Liver (tissue), 9 donors: ENCODE data around the gene ASCC1. TPM values are rescaled to one million over a fixed set of nuclear protein-coding genes. Genes with fewer than 3 reads are reported as not detected.
A peak's percentile ranks its signal among the peaks of the same experiment; 100 is the strongest.
"Not testable (repeated sequence)": the region's sequence is repeated elsewhere in the genome, so short reads cannot be mapped to it uniquely, and the experiment has no call there.

Source experiments
- DNase-seq: peaks from one replicate; pipeline ENCODE4 v3.0.0-alpha.2; 2017; ENCODE audit warnings: low spot score
- H3K27ac ChIP-seq, 2 donors: one replicate each; pipeline ENCODE4 v1.7.0; 2013; ENCODE audit warnings: inconsistent platforms in 2 of 2, low read length in 2 of 2, control low read depth in 1 of 2, low read depth in 1 of 2, mild to moderate bottlenecking in 1 of 2
- H3K27me3 ChIP-seq, 4 donors: one replicate each; pipeline versions ENCODE4 v1.6.1 to v1.7.0; 2013; ENCODE audit warnings: low read length in 3 of 4, inconsistent platforms in 1 of 4, mild to moderate bottlenecking in 1 of 4, moderate library complexity in 1 of 4; ENCODE audit not compliant: control insufficient read depth in 4 of 4, insufficient read depth in 4 of 4
- H3K36me3 ChIP-seq, 4 donors: one replicate each; pipeline versions ENCODE4 v1.6.1 to v1.7.0; 2013; ENCODE audit warnings: low read length in 3 of 4, mild to moderate bottlenecking in 3 of 4, low read depth in 1 of 4, moderate library complexity in 1 of 4; ENCODE audit not compliant: control insufficient read depth in 4 of 4, insufficient read depth in 3 of 4
- H3K4me1 ChIP-seq, 4 donors: one replicate each; pipeline versions ENCODE4 v1.6.1 to v1.7.0; 2013; ENCODE audit warnings: low read length in 3 of 4, mild to moderate bottlenecking in 3 of 4, moderate library complexity in 1 of 4; ENCODE audit not compliant: control insufficient read depth in 4 of 4, insufficient read depth in 4 of 4
- H3K4me3 ChIP-seq, 3 donors: one replicate each; pipeline versions ENCODE4 v1.6.1 to v1.7.0; 2013; ENCODE audit warnings: low read length in 3 of 3, control low read depth in 1 of 3, low read depth in 1 of 3, mild to moderate bottlenecking in 1 of 3
- H3K9ac ChIP-seq, 2 donors: one replicate each; pipeline ENCODE4 v1.7.0; 2013; ENCODE audit warnings: low read length in 2 of 2, mild to moderate bottlenecking in 2 of 2, moderate library complexity in 2 of 2, control low read depth in 1 of 2, low read depth in 1 of 2
- H3K9me3 ChIP-seq, 4 donors: one replicate each; pipeline versions ENCODE4 v1.6.1 to v1.7.0; 2013; ENCODE audit warnings: low read length in 3 of 4; ENCODE audit not compliant: control insufficient read depth in 4 of 4
- EGR1 ChIP-seq, 2 donors: IDR thresholded peaks; 2 replicates each; pipeline ENCODE4 v1.6.1; 2016 to 2018; ENCODE audit warnings: antibody characterized with exemption in 2 of 2, low read depth in 2 of 2
- FOXA1 ChIP-seq: IDR thresholded peaks from 2 replicates; pipeline ENCODE4 v1.6.1; 2016; ENCODE audit warnings: antibody characterized with exemption
- FOXA2 ChIP-seq: IDR thresholded peaks from 2 replicates; pipeline ENCODE4 v1.6.1; 2016; ENCODE audit warnings: antibody characterized with exemption
- GABPA ChIP-seq, 2 donors: IDR thresholded peaks in 1 of 2; conservative IDR thresholded peaks in 1 of 2; 2 replicates each; pipeline ENCODE4 v1.6.1; 2016; ENCODE audit warnings: antibody characterized with exemption in 2 of 2, mild to moderate bottlenecking in 1 of 2, moderate library complexity in 1 of 2
- HNF4A ChIP-seq, 2 donors: conservative IDR thresholded peaks; 2 replicates each; pipeline ENCODE4 v1.6.1; 2016; ENCODE audit warnings: antibody characterized with exemption in 2 of 2, mild to moderate bottlenecking in 2 of 2
- HNF4G ChIP-seq: IDR thresholded peaks from 2 replicates; pipeline ENCODE4 v1.6.1; 2016; ENCODE audit warnings: antibody characterized with exemption
- JUND ChIP-seq, 2 donors: IDR thresholded peaks; 2 replicates each; pipeline ENCODE4 v1.6.1; 2016; ENCODE audit warnings: antibody characterized with exemption in 2 of 2
- NR2F2 ChIP-seq: IDR thresholded peaks from 2 replicates; pipeline ENCODE4 v1.6.1; 2016; ENCODE audit warnings: antibody characterized with exemption
- RXRA ChIP-seq, 2 donors: IDR thresholded peaks; 2 replicates each; pipeline ENCODE4 v1.6.1; 2017 to 2018; ENCODE audit warnings: antibody characterized with exemption in 2 of 2, mild to moderate bottlenecking in 1 of 2
- SP1 ChIP-seq: IDR thresholded peaks from 2 replicates; pipeline ENCODE4 v1.6.1; 2018; ENCODE audit warnings: antibody characterized with exemption, mild to moderate bottlenecking
- TAF1 ChIP-seq: conservative IDR thresholded peaks from 2 replicates; pipeline ENCODE4 v1.6.1; 2016; ENCODE audit warnings: antibody characterized with exemption, mild to moderate bottlenecking
- YY1 ChIP-seq: IDR thresholded peaks from 2 replicates; pipeline ENCODE4 v1.6.1; 2016; ENCODE audit warnings: antibody characterized with exemption, mild to moderate bottlenecking
- WGBS: extraction: QIAGEN DNeasy Blood & Tissue Kit; methylation state at CpG from one replicate; pipeline ENCODE4 v1.1.7; 2013; 5-methylcytosine and 5-hydroxymethylcytosine counted together
- polyA plus RNA-seq, 2 donors: library from polyadenylated mRNA; stranded (reverse) in 1 of 2; unstranded in 1 of 2; fragments of 200-250 nt in 1 of 2; fragments of >200 nt in 1 of 2; fragmentation: Nextera tagmentation in 1 of 2; extraction: Ambion mirVana in 1 of 2; gene quantifications; one replicate each; pipeline versions ENCODE4 v1.2.1 to v1.2.3, GENCODE V29; 2013 to 2015
- total RNA-seq, 2 donors: library from RNA; depleted of rRNA; stranded (reverse); fragments of >200 nt; gene quantifications; one replicate each; pipeline ENCODE4 v1.2.3, GENCODE V29; 2014
- TF ChIP-seq, protein P1 (sequence below): IDR thresholded peaks from 2 replicates; pipeline ENCODE4 v1.6.1; 2016; ENCODE audit warnings: antibody characterized with exemption
- TF ChIP-seq, protein P2 (sequence below): IDR thresholded peaks from 2 replicates; pipeline ENCODE4 v1.6.1; 2016; ENCODE audit warnings: antibody characterized with exemption
- TF ChIP-seq, protein P3 (sequence below): IDR thresholded peaks from 2 replicates; pipeline ENCODE4 v1.6.1; 2016; ENCODE audit warnings: antibody characterized with exemption, mild to moderate bottlenecking
- TF ChIP-seq, protein P4 (sequence below): fragments of 150-350 bp; IDR thresholded peaks from 2 replicates; pipeline ENCODE4 v1.5.1; 2017; ENCODE audit warnings: improper control_type of control experiment, low read depth, low read length; ENCODE audit not compliant: missing input control
- donor health status: healthy.
- donor health status: healthy.
- donor health status: healthy.
- donor health status: healthy.
- donor health status: healthy.

Gene ASCC1
- total and polyA plus RNA-seq, 4 donors, result 6.9 to 13.9 (median 10.2) TPM

DNA sequence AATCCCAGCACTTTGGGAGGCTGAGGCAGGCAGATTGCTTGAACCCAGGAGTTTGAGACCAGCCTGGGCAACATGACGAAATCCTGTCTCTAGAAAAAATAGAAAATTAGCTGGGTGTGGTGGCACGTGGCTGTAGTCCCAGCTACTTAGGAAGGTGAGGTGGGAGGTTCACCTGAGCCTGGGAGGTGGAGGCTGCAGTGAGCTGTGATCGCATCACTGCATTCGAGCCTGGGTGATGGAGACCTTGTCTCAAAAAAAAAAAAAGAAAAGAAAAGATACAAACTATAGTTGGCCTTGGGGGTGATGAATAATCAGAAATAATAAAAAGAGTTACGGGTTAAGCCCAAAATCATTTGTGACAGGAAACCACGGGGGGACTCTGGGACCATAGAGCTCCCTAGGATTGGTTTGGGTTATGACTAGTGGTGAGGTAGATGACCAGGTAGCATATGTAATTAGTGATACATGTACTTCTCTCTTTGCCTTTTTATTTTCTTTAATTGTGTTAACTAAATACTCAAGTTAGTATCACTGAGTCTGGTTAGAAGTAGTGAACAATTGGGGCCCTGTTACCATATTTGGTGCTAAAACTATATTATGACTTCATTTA is 10.4 kb upstream of the ASCC1 start:
- no peak overlapping the region for H3K27ac ChIP-seq
- 89% methylated on average over 6 of the region's 6 CpGs for WGBS
- H3K4me3 ChIP-seq, result no peak overlapping the region
- no peak overlapping the region for H3K9ac ChIP-seq
- H3K36me3 ChIP-seq, result peaks cover 3 to 13% (median 4%) of the 10 kb centered on the region in 4 donors
- no peak for DNase-seq
- H3K27me3 ChIP-seq, result no peaks in the 10 kb centered on the region
- H3K4me1 ChIP-seq, result peaks cover 2 to 26% (median 18%) of the 10 kb centered on the region in 4 donors
- no peak for TF ChIP-seq SP1
- H3K9me3 ChIP-seq, result no peaks in the 10 kb centered on the region

DNA sequence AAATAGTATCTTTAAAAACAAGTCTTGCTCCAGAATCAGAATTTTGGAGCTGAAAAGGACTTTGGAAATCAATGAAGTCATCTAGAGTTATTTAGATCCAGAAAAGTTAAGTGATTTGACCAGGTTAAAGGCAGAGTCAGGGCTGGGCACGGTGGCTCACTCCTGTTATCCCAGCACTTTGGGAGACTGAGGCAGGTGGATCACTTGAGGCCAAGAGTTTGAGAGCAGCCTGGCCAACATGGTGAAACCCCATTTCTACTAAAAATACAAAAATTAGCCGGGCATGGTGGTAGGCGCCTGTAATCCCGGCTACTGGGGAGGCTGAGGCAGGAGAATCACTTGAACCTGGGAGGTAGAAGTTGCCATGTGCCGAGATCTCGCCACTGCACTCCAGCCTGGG is 8.1 kb upstream of the ASCC1 start:
- peaks cover 2 to 11% (median 3%) of the 10 kb centered on the region in 4 donors for H3K36me3 ChIP-seq
- not testable (repeated sequence) for DNase-seq, H3K9ac ChIP-seq, H3K9me3 ChIP-seq, H3K27me3 ChIP-seq, H3K4me3 ChIP-seq
- H3K4me1 ChIP-seq, result peaks cover 2 to 23% (median 14%) of the 10 kb centered on the region in 4 donors
- H3K27ac ChIP-seq, result peak overlapping the region; percentile 33 to 64
- WGBS, result 96% methylated on average over 6 of the region's 6 CpGs

DNA sequence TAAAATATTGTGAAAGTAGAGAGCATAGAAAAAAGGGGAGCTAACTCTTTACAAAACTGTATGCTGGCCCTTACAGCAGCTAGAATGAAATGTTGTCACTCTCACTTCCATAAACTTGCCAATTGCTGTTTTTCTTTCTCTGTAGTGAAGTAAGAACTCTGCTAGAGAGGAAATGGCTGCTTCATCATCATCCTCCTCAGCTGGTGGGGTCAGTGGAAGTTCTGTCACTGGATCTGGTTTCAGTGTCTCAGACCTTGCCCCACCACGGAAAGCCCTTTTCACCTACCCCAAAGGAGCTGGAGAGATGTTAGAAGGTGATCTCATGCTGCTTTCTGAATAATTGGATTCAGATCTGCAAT is 7.6 kb upstream of the ASCC1 start:
- WGBS, result 65% methylated on average over 1 of the region's 1 CpG
- Histone ChIP-seq H3K36me3 (peaks cover 2 to 11% (median 3%) of the 10 kb centered on the region in 4 donors), H3K27me3 (no peaks in the 10 kb centered on the region), H3K9ac (peak overlapping the region in 1 of 2 donors; percentile 4), H3K9me3 (no peaks in the 10 kb centered on the region), H3K4me1 (peaks cover 2 to 19% (median 13%) of the 10 kb centered on the region in 4 donors), H3K27ac (peak overlapping the region; percentile 33 to 64), H3K4me3 (no peak overlapping the region)
- DNase-seq, result no peak
- peak; percentile 13 for TF ChIP-seq YY1
- no peak for TF ChIP-seq EGR1 (IDR thresholded peaks at IDR 0.05; ENCODE audit: low read depth in 2 of 2)

DNA sequence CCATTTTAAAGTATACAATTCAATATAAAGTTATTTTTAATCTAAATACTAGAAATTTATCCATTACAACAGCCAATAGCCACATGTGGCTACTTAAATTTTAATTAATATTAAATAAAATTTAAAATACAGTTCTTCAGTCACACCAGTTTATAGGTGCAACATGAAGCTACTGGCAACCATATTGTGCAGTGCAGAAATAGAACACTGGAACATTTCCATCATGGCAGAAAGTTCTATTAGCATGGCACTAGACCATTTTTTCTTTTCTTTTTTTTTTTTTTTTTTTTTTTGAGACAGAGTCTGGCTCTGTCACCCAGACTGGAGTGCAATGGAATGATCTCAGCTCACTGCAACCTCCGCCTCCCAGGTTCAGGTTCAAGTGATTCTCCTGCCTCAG is 5.2 kb upstream of the ASCC1 start:
- peaks cover 0 to 23% (median 19%) of the 10 kb centered on the region in 4 donors for H3K4me1 ChIP-seq
- WGBS, result 95% methylated on average over 1 of the region's 1 CpG
- H3K27ac ChIP-seq, result no peak overlapping the region
- TF ChIP-seq HNF4G (no peak), FOXA1 (no peak), HNF4A (conservative IDR thresholded peaks at IDR 0.05) (no peak), YY1 (no peak), EGR1 (IDR thresholded peaks at IDR 0.05; ENCODE audit: low read depth in 2 of 2) (no peak), SP1 (no peak), JUND (IDR thresholded peaks at IDR 0.05) (no peak), TAF1 (no peak), GABPA (IDR thresholded peaks at IDR 0.05 in 1 of 2, conservative IDR thresholded peaks at IDR 0.05 in 1 of 2) (no peak), NR2F2 (no peak), FOXA2 (no peak), RXRA (IDR thresholded peaks at IDR 0.05) (no peak)
- TF ChIP-seq, protein P1, sequence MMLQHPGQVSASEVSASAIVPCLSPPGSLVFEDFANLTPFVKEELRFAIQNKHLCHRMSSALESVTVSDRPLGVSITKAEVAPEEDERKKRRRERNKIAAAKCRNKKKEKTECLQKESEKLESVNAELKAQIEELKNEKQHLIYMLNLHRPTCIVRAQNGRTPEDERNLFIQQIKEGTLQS, result no peak
- TF ChIP-seq, protein P2, sequence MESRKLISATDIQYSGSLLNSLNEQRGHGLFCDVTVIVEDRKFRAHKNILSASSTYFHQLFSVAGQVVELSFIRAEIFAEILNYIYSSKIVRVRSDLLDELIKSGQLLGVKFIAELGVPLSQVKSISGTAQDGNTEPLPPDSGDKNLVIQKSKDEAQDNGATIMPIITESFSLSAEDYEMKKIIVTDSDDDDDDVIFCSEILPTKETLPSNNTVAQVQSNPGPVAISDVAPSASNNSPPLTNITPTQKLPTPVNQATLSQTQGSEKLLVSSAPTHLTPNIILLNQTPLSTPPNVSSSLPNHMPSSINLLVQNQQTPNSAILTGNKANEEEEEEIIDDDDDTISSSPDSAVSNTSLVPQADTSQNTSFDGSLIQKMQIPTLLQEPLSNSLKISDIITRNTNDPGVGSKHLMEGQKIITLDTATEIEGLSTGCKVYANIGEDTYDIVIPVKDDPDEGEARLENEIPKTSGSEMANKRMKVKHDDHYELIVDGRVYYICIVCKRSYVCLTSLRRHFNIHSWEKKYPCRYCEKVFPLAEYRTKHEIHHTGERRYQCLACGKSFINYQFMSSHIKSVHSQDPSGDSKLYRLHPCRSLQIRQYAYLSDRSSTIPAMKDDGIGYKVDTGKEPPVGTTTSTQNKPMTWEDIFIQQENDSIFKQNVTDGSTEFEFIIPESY, result no peak
- TF ChIP-seq, protein P3, sequence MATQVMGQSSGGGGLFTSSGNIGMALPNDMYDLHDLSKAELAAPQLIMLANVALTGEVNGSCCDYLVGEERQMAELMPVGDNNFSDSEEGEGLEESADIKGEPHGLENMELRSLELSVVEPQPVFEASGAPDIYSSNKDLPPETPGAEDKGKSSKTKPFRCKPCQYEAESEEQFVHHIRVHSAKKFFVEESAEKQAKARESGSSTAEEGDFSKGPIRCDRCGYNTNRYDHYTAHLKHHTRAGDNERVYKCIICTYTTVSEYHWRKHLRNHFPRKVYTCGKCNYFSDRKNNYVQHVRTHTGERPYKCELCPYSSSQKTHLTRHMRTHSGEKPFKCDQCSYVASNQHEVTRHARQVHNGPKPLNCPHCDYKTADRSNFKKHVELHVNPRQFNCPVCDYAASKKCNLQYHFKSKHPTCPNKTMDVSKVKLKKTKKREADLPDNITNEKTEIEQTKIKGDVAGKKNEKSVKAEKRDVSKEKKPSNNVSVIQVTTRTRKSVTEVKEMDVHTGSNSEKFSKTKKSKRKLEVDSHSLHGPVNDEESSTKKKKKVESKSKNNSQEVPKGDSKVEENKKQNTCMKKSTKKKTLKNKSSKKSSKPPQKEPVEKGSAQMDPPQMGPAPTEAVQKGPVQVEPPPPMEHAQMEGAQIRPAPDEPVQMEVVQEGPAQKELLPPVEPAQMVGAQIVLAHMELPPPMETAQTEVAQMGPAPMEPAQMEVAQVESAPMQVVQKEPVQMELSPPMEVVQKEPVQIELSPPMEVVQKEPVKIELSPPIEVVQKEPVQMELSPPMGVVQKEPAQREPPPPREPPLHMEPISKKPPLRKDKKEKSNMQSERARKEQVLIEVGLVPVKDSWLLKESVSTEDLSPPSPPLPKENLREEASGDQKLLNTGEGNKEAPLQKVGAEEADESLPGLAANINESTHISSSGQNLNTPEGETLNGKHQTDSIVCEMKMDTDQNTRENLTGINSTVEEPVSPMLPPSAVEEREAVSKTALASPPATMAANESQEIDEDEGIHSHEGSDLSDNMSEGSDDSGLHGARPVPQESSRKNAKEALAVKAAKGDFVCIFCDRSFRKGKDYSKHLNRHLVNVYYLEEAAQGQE, result no peak
- TF ChIP-seq, protein P4, sequence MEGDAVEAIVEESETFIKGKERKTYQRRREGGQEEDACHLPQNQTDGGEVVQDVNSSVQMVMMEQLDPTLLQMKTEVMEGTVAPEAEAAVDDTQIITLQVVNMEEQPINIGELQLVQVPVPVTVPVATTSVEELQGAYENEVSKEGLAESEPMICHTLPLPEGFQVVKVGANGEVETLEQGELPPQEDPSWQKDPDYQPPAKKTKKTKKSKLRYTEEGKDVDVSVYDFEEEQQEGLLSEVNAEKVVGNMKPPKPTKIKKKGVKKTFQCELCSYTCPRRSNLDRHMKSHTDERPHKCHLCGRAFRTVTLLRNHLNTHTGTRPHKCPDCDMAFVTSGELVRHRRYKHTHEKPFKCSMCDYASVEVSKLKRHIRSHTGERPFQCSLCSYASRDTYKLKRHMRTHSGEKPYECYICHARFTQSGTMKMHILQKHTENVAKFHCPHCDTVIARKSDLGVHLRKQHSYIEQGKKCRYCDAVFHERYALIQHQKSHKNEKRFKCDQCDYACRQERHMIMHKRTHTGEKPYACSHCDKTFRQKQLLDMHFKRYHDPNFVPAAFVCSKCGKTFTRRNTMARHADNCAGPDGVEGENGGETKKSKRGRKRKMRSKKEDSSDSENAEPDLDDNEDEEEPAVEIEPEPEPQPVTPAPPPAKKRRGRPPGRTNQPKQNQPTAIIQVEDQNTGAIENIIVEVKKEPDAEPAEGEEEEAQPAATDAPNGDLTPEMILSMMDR, result no peak

More for the DNA sequence above, 5.2 kb upstream of the ASCC1 start:
- no peak for DNase-seq
- Histone ChIP-seq H3K27me3 (no peaks in the 10 kb centered on the region), H3K36me3 (peaks cover 2 to 9% (median 3%) of the 10 kb centered on the region in 4 donors), H3K4me3 (no peak overlapping the region), H3K9ac (no peak overlapping the region), H3K9me3 (no peaks in the 10 kb centered on the region)
